ENCODE data around the gene FLNC. TPM values are rescaled to one million over a fixed set of nuclear protein-coding genes. Genes with fewer than 3 reads are reported as not detected.
A peak's percentile ranks its signal among the peaks of the same experiment; 100 is the strongest.

FLNC gene
- total RNA-seq, 2 experiments from 2014 or later: 0.05 TPM; not detected in 1

DNA sequence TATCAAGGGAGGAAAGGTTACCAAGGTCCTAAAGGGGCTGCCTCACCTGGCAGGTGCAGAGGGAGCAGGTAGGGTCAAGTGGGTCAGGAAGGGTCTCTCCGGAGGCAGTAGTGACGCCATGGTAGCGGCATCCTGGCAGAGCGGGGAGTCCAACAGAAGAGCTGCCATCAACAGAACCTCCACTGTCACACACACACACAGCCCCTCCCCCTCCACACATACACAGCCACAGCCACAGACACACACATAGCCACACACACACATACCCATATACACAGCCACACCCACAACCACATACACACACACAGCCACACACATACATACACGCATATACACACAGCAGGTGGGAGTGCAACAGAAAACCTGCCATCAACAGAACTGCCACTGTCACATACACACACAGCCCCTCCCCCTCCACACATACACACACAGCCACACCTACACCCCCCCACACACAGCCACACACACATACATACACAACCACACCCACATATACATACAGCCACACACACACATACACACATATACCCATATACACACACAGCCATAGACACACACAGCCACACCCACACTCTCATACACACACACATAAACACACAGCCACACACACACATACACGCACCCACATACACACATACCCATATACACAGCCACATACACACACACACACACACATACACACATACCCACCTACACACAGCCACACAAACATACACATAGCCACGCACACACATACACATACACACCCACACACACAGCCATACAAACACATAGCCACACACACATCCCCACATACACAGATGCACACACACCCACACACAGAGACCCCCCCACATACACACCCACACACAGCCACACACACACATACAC lies 57.2 kb downstream of the FLNC start:
- DNase-seq: no peak
- no peaks in the 10 kb centered on the region for H3K9me3 Mint-ChIP-seq
- POLR2A ChIA-PET: no interaction called here
- no peak overlapping the region for H3K27ac Mint-ChIP-seq
- H3K4me1 Mint-ChIP-seq (ENCODE audit: low read depth): peaks cover 1% of the 10 kb centered on the region
- intact Hi-C loops (cut with micrococcal nuclease): no loop called here
- H3K36me3 Mint-ChIP-seq: no peaks in the 10 kb centered on the region
- CTCF ChIA-PET: interaction anchor here (1.1 kb wide), 1 partner anchor 461 kb away, joined by 4 read pairs; no protein-coding TSS in a partner anchor
- no peak overlapping the region for H3K4me3 Mint-ChIP-seq
- H3K27me3 Mint-ChIP-seq: peaks cover 12% of the 10 kb centered on the region

DNA sequence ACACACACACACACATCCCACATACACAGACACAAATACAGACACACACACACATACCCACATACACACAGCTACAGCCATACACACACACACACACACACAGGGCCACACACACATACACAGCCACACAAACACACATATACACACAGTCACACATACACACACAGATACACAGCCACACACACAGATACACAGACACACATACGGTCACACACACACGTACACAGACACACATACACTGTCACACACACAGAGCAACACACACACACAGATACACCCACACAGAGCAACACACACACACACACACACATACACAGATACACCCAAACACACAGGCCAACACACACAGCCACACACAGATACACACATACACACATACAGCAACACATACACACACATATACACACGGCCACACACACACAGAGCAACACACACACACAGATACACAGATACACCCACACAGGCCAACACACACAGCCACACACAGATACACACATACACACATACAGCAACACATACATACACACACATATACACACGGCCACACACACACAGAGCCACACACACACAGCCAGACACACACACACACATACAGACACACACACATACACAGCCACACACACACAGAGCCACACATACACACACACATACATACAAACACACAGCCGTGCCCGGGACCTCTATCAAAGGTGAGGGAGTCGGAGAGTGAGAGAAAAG lies 58.0 kb downstream of the FLNC start:
- intact Hi-C loops (cut with micrococcal nuclease): no loop called here
- no peaks in the 10 kb centered on the region for H3K9me3 Mint-ChIP-seq
- CTCF ChIA-PET: no interaction called here

DNA sequence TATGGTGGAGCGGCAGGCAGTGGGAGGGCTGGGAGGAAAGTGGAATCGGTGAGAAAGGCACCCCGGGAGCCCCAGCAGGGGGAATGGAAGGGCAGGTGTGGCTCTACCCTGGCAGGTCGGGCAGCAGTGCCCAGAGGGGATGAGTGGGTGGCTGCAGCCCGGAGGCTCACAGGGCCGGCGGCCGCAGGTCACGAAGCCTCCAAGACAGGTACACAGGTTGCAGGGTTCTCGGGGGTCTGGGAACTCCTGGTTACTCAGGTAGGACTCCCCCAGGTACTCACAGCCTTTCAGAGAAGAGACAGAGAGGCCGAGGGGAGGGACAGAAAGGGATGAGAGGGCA lies 58.5 kb downstream of the FLNC start:
- no peak for DNase-seq
- no peaks in the 10 kb centered on the region for H3K36me3 Mint-ChIP-seq
- CTCF ChIA-PET: interaction anchor here (0.6 kb wide), 1 partner anchor 421 kb away, joined by 3 read pairs; no protein-coding TSS in a partner anchor
- H3K27me3 Mint-ChIP-seq: peaks cover 14% of the 10 kb centered on the region
- intact Hi-C loops (cut with micrococcal nuclease): no loop called here
- POLR2A ChIA-PET: no interaction called here
- no peaks in the 10 kb centered on the region for H3K4me1 Mint-ChIP-seq (ENCODE audit: low read depth)
- no peaks in the 10 kb centered on the region for H3K9me3 Mint-ChIP-seq
- H3K4me3 Mint-ChIP-seq: no peak overlapping the region
- no peak overlapping the region for H3K27ac Mint-ChIP-seq

More for the DNA sequence above, 58.0 kb downstream of the FLNC start:
- no peak overlapping the region for H3K4me3 Mint-ChIP-seq
- POLR2A ChIA-PET: no interaction called here
- no peaks in the 10 kb centered on the region for H3K36me3 Mint-ChIP-seq
- no peak overlapping the region for H3K27ac Mint-ChIP-seq
- H3K27me3 Mint-ChIP-seq: peaks cover 14% of the 10 kb centered on the region
- DNase-seq: no peak
- H3K4me1 Mint-ChIP-seq (ENCODE audit: low read depth): peaks cover 1% of the 10 kb centered on the region

DNA sequence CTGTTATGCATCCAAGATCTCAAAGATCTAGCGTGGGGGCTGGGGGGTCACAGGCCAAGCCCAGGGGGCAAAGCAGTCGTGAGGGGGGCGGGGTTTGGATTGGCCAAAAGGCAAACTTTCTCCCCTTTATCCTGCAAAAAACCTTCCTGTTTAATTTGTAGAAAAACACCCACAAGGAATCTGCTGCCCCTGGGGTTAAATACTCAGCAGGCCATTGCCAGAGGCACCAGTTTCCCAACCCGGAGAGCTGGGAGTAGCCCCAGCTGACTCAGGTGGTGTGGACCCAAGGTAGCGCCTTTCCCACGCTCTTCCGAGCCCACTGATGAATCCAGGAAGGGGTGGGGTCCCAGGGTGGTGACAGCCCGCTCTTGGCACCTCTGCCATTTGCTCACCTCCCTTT lies 58.9 kb downstream of the FLNC start:
- no peak for DNase-seq
- CTCF ChIA-PET: interaction anchor here (0.6 kb wide), 1 partner anchor 421 kb away, joined by 3 read pairs; no protein-coding TSS in a partner anchor
- Mint-ChIP-seq H3K36me3 (no peaks in the 10 kb centered on the region), H3K27ac (no peak overlapping the region), H3K9me3 (no peaks in the 10 kb centered on the region), H3K4me3 (no peak overlapping the region), H3K27me3 (peaks cover 14% of the 10 kb centered on the region), H3K4me1 (ENCODE audit: low read depth) (no peaks in the 10 kb centered on the region)
- POLR2A ChIA-PET: no interaction called here
- intact Hi-C loops (cut with micrococcal nuclease): no loop called here

DNA sequence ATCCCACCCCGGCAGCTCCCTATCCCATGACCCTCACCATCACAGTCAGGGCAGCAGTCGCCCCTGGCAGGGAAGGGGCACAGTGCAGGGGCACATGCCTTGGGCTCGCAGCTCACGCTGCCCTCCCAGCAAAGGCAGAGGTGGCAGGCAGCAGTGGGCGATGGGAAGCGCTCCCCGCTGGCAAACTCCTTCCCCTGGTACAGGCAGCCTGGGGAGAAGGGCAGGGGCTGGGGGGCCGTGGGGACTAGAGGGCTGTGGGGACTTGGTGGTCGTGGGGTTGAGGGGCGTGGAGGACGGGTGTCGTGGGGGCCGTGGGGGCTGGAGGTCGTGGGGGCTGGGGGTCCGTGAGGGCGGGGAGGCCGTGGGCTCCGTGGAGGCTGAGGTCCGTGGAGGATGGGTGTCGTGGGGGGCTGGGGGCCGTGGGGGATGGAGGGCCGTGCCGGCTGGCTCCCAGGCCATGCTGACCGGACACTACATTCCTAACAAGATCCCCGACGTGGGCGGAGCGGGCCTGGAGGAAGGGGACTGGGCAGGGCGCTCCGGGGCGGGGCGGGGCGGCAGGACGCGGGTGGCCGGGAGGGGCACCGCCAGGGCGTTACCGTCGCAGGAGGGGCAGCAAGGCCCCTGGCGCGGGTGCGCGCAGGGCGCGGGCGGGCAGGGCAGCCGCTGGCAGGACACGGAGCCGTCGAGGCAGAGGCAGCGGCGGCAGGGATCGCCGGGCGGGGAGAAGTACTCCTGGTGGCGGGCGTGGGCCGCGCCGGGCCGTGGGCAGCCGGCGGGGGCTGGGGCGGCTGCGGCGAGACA lies 60.3 kb downstream of the FLNC start:
- no peaks in the 10 kb centered on the region for H3K36me3 Mint-ChIP-seq
- ChIA-PET POLR2A (no interaction called here), CTCF (no interaction called here)
- no peak overlapping the region for H3K27ac Mint-ChIP-seq
- DNase-seq: no peak
- no peaks in the 10 kb centered on the region for H3K4me1 Mint-ChIP-seq (ENCODE audit: low read depth)
- no peaks in the 10 kb centered on the region for H3K9me3 Mint-ChIP-seq
- intact Hi-C loops (cut with micrococcal nuclease): no loop called here
- H3K27me3 Mint-ChIP-seq: peaks cover 14% of the 10 kb centered on the region
- peak overlapping the region; percentile 20 for H3K4me3 Mint-ChIP-seq

DNA sequence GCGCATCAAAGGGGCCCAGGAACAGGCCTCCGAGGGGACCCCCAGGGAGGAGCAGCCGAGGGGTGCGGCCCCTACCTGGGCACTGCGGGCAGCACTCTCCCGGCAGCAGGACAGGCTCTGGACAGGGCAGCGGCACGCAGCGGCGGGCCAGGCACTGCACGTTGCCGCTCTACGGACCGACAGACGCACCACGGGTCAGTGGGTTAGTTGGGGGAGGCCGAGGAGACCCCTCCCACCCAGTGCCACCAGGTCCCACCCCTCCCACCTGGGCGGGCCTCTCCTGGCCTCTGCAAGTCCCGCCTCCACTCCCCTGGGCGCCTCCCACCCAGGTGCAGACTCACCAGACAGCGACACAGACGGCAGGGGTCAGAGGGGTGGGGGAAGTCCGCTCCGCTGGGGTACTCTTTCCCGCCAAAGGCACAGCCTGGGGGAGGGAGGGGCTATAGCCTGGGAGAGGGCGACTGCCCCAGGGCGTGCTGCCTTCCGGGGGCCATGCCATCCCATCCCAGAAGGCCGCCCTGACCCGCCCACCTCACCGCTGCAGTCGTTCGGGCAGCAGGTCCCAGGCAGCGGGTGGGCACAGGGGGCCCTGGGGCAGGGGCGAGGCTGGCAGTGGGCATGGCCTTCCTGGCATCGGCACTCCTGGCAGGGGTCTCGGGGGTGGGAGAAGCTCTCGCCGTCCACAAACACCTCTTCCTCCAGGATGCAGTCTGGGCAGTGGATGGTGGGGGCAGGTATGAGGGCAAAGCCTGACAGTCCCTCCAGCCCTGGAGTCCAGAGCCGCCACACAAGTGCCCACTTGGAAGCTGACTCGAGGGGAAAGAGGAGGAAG lies 61.1 kb downstream of the FLNC start:
- no peaks in the 10 kb centered on the region for H3K9me3 Mint-ChIP-seq
- no peak for DNase-seq
- peaks cover 13% of the 10 kb centered on the region for H3K27me3 Mint-ChIP-seq
- no peak overlapping the region for H3K4me3 Mint-ChIP-seq
- intact Hi-C loops (cut with micrococcal nuclease): no loop called here
- no peaks in the 10 kb centered on the region for H3K36me3 Mint-ChIP-seq
- POLR2A ChIA-PET: no interaction called here
- H3K4me1 Mint-ChIP-seq (ENCODE audit: low read depth): no peaks in the 10 kb centered on the region
- no peak overlapping the region for H3K27ac Mint-ChIP-seq
- CTCF ChIA-PET: interaction anchor here (1.5 kb wide), 1 partner anchor 8 kb away, joined by 4 read pairs; no protein-coding TSS in a partner anchor

DNA sequence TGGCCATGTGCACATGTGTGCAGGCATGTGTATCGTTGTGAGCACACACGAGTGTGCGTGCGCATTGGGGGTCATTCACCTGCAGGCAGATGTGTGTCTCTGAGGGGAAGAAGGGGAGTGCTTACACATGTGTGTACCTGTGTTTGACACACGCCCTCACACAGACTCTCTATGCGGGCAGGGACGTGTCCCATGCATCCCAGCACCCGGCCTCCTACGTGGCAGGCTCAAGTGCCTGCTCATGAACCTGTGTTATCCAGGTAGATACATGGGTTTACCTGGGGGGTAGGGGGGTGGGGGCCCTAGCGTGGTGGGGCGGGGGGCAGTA lies 61.7 kb downstream of the FLNC start:
- Mint-ChIP-seq H3K9me3 (no peaks in the 10 kb centered on the region), H3K27me3 (peaks cover 13% of the 10 kb centered on the region), H3K36me3 (no peaks in the 10 kb centered on the region), H3K4me3 (no peak overlapping the region), H3K4me1 (ENCODE audit: low read depth) (no peaks in the 10 kb centered on the region), H3K27ac (no peak overlapping the region)
- DNase-seq: no peak
- intact Hi-C loops (cut with micrococcal nuclease): no loop called here
- ChIA-PET CTCF (interaction anchor here (1.5 kb wide), 1 partner anchor 8 kb away, joined by 4 read pairs; no protein-coding TSS in a partner anchor), POLR2A (no interaction called here)

DNA sequence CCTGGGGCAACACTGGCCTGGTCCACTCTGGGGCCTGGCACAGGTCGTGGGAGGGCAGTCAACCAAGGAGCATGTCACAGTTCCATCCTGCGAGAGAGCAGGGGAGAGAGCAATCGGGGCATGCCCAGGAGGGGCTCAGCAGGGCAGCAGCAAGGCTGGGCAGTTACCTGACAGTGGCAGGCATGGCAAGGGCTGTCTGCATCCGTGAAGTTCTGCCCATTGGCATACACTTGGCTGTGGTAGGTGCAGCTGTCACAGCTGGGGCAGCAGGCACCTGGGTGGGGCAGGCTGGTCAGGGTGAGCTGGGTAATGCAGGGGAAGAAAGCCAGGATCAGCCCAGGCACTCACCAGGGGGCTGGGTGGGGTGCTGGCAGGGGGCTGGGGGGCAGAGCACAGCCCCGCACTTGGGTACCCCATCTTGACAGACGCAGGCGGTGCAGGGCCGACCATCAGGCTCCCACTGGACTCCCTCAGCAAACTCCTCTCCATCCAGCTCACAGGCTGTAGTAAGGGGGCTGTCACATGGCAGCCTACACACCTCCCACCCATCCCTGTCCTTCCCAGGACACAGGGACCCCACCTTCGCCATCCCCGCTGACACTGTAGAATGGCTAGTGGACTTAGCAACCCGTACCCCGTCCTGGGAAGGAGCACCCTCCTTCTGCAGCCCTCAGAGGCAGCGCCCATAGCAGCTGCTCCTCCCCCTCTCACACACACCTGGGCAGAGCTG lies 62.5 kb downstream of the FLNC start:
- POLR2A ChIA-PET: no interaction called here

DNA sequence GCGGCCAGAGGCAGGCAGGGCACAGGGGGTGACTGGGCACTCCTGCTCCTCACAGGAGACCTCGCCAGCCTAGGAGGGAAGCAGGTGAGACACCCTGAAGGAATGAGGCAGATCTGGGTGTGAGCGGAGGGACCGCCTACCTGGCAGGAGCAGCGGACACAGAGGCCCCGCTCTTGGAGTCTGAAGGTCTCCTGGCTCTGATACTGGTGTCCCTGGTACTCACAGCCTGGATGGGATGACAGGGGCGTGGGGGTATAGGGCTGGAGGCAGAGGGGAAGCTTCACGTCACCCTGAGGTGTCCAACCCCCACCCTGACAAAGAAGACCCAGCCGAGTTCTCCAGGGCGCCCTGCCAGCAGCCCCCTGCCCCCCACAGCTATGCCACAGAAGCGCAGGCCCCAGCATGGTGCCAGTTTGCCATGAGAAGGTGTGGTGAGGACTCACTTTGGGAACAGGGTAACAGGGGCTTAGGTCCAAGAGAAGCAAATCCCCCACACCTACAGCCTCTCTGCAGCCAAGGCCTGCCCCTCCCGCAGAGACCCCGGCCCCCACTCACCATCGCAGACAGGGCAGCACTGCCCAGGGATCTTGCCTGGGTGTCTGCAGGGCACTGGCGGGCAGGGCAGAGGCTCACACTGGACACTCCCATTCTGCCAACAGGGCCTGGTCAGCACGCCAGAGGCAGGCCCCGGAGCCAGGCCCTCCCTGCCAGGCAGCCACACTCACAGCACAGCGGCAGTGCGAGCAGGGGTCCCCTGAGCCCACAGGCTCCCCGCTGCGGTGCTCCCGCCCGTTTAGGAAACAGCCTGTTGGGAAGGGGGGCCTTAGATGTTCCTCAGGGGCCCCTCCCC lies 63.3 kb downstream of the FLNC start:
- Mint-ChIP-seq H3K36me3 (peaks cover 1% of the 10 kb centered on the region), H3K27me3 (peaks cover 15% of the 10 kb centered on the region), H3K4me1 (ENCODE audit: low read depth) (no peaks in the 10 kb centered on the region), H3K4me3 (no peak overlapping the region), H3K27ac (no peak overlapping the region), H3K9me3 (peaks cover 1% of the 10 kb centered on the region)
- ChIA-PET CTCF (interaction anchor here (0.8 to 1.8 kb wide), 2 partner anchors 10 to 198 kb away, joined by 4 to 5 read pairs; no protein-coding TSS in a partner anchor), POLR2A (no interaction called here)
- DNase-seq: no peak
- intact Hi-C loops (cut with micrococcal nuclease): no loop called here

More for the DNA sequence above, 62.5 kb downstream of the FLNC start:
- H3K27me3 Mint-ChIP-seq: peaks cover 13% of the 10 kb centered on the region
- H3K36me3 Mint-ChIP-seq: no peaks in the 10 kb centered on the region
- no peak overlapping the region for H3K4me3 Mint-ChIP-seq
- H3K9me3 Mint-ChIP-seq: no peaks in the 10 kb centered on the region
- no peak for DNase-seq
- intact Hi-C loops (cut with micrococcal nuclease): no loop called here
- no peaks in the 10 kb centered on the region for H3K4me1 Mint-ChIP-seq (ENCODE audit: low read depth)
- no peak overlapping the region for H3K27ac Mint-ChIP-seq
- CTCF ChIA-PET: interaction anchor here (0.8 to 1.5 kb wide), 2 partner anchors 9 kb away, joined by 4 read pairs; no protein-coding TSS in a partner anchor

DNA sequence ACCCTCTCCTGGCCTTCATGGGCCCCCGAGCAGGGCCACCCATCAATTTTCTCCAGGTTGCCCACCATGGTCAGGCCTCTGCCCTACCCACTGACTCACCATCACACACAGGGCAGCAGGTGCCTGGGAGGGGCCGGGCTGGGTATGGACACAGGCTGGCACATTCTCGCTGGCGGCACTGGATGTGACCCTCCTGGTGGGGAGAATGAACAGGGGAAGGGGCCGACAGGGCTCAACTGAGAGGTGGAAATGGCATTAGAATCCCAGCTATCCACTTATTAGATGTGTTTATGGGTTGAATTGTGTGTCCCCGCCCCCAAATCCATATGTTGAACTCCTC lies 63.9 kb downstream of the FLNC start:
- intact Hi-C loops (cut with micrococcal nuclease): no loop called here
- Mint-ChIP-seq H3K4me3 (no peak overlapping the region), H3K27ac (no peak overlapping the region), H3K4me1 (ENCODE audit: low read depth) (no peaks in the 10 kb centered on the region), H3K27me3 (peaks cover 16% of the 10 kb centered on the region), H3K36me3 (peaks cover 2% of the 10 kb centered on the region), H3K9me3 (peaks cover 4% of the 10 kb centered on the region)
- ChIA-PET CTCF (interaction anchor here (1.8 kb wide), 1 partner anchor 198 kb away, joined by 5 read pairs; no protein-coding TSS in a partner anchor), POLR2A (no interaction called here)
- DNase-seq: no peak

Data from activated CD4-positive, alpha-beta memory T cell treated with anti-CD3 and anti-CD28 coated beads for 36 hours (primary cell).